CD4-positive, alpha-beta T cell (primary cell): ENCODE data around the gene MAPKAPK3. TPM values are rescaled to one million over a fixed set of nuclear protein-coding genes. Genes with fewer than 3 reads are reported as not detected.

Experiments
- ATAC-seq: fragments of 200-7000 bp; cut with Tn5 transposase; one replicate; pipeline ENCODE4 v1.10.0; 2022; ENCODE audit warnings: mild to moderate bottlenecking; ENCODE audit not compliant: poor library complexity
- CTCF ChIA-PET: fragments of 350-600 bp; sonication (Branson Sonifier 250); formaldehyde crosslinking; loops from one replicate; lab custom pipeline; 2021; ENCODE audit warnings: antibody characterized with exemption, inconsistent platforms; lab: Charles Lee
- POLR2A ChIA-PET: fragments of 350-600 bp; sonication (Branson Sonifier 250); formaldehyde crosslinking; loops from one replicate; lab custom pipeline; 2021; ENCODE audit warnings: antibody characterized with exemption, inconsistent platforms; lab: Charles Lee
- DNase-seq, 14 experiments: peaks; one replicate each; pipeline ENCODE4 v3.0.0-alpha.2; 2013 to 2020; ENCODE audit warnings: mixed read lengths in 2 of 14
- H3K27ac ChIP-seq, 2 donors: one replicate each; pipeline versions ENCODE4 v1.5.1 to v1.7.0; 2013; ENCODE audit warnings: low read length in 2 of 2, low read depth in 1 of 2, mild to moderate bottlenecking in 1 of 2
- H3K27me3 ChIP-seq, 2 experiments: 1 replicate in 1 of 2; 2 replicates in 1 of 2; pipeline versions ENCODE4 v1.6.1 to v1.7.0; 2013; ENCODE audit warnings: low read length in 2 of 2, control low read depth in 1 of 2, mild to moderate bottlenecking in 1 of 2, moderate library complexity in 1 of 2; ENCODE audit not compliant: insufficient read depth in 2 of 2, control insufficient read depth in 1 of 2
- H3K36me3 ChIP-seq: one replicate; pipeline ENCODE4 v1.6.1; 2013; ENCODE audit warnings: low read length, control low read depth; ENCODE audit not compliant: insufficient read depth
- H3K4me1 ChIP-seq: one replicate; pipeline ENCODE4 v1.6.1; 2013; ENCODE audit warnings: low read length, control low read depth; ENCODE audit not compliant: insufficient read depth
- H3K4me3 ChIP-seq: one replicate; pipeline ENCODE4 v1.5.1; 2013; ENCODE audit warnings: mild to moderate bottlenecking, low read length, moderate library complexity
- H3K9me3 ChIP-seq, 2 experiments: 1 replicate in 1 of 2; 2 replicates in 1 of 2; pipeline versions ENCODE4 v1.6.1 to v1.7.0; 2013; ENCODE audit warnings: low read length in 2 of 2, mild to moderate bottlenecking in 2 of 2, control low read depth in 1 of 2, moderate library complexity in 1 of 2; ENCODE audit not compliant: control insufficient read depth in 1 of 2, insufficient read depth in 1 of 2
- H3K27ac Mint-ChIP-seq: one replicate; pipeline ENCODE4 v1.8.0; 2020; ENCODE audit warnings: mixed read lengths
- H3K27me3 Mint-ChIP-seq: one replicate; pipeline ENCODE4 v1.8.0; 2021; ENCODE audit warnings: mixed read lengths
- H3K36me3 Mint-ChIP-seq: one replicate; pipeline ENCODE4 v1.8.0; 2021; ENCODE audit warnings: low read depth, mixed read lengths
- H3K4me1 Mint-ChIP-seq: one replicate; pipeline ENCODE4 v1.8.0; 2021; ENCODE audit warnings: low read depth, mixed read lengths
- H3K4me3 Mint-ChIP-seq: one replicate; pipeline ENCODE4 v1.8.0; 2020; ENCODE audit warnings: mild to moderate bottlenecking, mixed read lengths
- H3K9me3 Mint-ChIP-seq: one replicate; pipeline ENCODE4 v1.8.0; 2020; ENCODE audit warnings: mixed read lengths
- intact Hi-C, 2 experiments: fragments of 100-400 bp; cut with DNase I in 1 of 2; cut with micrococcal nuclease in 1 of 2; formaldehyde crosslinking; loops; one replicate each; pipeline versions ENCODE4 v1.15.1 to v1.9.0; 2023 to 2025; cut with DNase I, micrococcal nuclease
- total RNA-seq, 174 experiments: library from RNA in 2 of 174; stranded (reverse) in 2 of 174; gene quantifications; one replicate each; pipeline ENCODE4 v1.2.3 and lab custom pipeline; 2021 to 2026
- TF ChIP-seq, protein P1 (sequence below): fragments of 200-600 bp; IDR thresholded peaks from one replicate; pipeline ENCODE4 v1.8.0; 2022; ENCODE audit warnings: antibody characterized with exemption, mild to moderate bottlenecking

MAPKAPK3 gene
- total RNA-seq, 2 experiments from 2014 or later = 16.4 to 16.6 TPM

DNA sequence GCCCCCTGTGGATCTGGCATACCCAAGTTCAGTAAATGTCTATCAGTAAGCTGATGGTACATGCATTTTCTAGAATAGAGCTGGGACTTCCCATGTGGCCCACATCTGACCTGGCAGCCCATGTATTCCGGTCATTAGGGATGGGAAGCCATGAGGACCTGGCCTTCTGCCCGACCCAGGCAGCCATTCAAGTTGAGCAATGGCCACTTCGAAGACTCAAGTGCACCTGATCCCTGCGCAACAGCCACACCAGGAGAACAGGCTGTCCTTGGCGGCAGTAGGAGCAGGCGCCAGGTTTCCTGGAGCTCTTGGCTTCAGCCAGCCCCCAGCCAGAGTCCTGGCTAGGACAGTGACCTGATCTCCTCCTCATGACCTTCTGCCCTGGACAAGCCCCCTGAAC, 33.1 kb upstream of the MAPKAPK3 start:
- no peak overlapping the region for H3K4me3 ChIP-seq
- intact Hi-C loops = no loop called here
- H3K4me1 ChIP-seq = peaks cover 80% of the 10 kb centered on the region
- peaks cover 17% of the 10 kb centered on the region for H3K36me3 ChIP-seq
- Mint-ChIP-seq H3K27me3 (no peaks in the 10 kb centered on the region), H3K4me3 (no peak overlapping the region), H3K36me3 (peaks cover 41% of the 10 kb centered on the region), H3K4me1 (peaks cover 20% of the 10 kb centered on the region), H3K27ac (peak overlapping the region; percentile 57), H3K9me3 (no peaks in the 10 kb centered on the region)
- H3K27ac ChIP-seq = no peak overlapping the region
- TF ChIP-seq, protein P1, sequence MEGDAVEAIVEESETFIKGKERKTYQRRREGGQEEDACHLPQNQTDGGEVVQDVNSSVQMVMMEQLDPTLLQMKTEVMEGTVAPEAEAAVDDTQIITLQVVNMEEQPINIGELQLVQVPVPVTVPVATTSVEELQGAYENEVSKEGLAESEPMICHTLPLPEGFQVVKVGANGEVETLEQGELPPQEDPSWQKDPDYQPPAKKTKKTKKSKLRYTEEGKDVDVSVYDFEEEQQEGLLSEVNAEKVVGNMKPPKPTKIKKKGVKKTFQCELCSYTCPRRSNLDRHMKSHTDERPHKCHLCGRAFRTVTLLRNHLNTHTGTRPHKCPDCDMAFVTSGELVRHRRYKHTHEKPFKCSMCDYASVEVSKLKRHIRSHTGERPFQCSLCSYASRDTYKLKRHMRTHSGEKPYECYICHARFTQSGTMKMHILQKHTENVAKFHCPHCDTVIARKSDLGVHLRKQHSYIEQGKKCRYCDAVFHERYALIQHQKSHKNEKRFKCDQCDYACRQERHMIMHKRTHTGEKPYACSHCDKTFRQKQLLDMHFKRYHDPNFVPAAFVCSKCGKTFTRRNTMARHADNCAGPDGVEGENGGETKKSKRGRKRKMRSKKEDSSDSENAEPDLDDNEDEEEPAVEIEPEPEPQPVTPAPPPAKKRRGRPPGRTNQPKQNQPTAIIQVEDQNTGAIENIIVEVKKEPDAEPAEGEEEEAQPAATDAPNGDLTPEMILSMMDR = no peak
- ATAC-seq = no peak
- H3K9me3 ChIP-seq = no peaks in the 10 kb centered on the region
- no peak for DNase-seq
- POLR2A ChIA-PET = interaction anchor here (0.7 kb wide), 1 partner anchor 25 kb away, joined by 4 read pairs; no protein-coding TSS in a partner anchor
- H3K27me3 ChIP-seq = no peaks in the 10 kb centered on the region
- CTCF ChIA-PET = interaction anchor here (1.2 kb wide), 1 partner anchor 11 kb away, joined by 3 read pairs; no protein-coding TSS in a partner anchor

DNA sequence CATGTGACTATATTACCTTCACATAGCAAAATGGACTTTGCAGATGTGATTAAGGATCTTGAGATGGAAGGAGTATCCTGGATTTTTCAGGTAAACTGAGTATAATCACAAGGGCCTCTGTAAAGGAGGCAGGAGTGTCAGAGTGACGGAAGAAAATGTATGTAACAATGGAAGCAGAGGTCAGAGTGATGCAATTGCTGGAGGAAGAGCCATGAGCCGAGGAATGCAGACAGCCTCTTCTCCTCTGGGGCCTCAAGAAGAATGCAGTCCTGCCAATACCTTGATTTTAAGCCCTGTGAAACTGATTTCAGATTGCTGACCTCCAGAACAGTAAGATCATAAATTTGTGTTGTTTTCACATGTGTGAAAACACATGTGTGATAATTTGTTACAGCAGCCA, 32.6 kb upstream of the MAPKAPK3 start:
- Mint-ChIP-seq H3K36me3 (peaks cover 37% of the 10 kb centered on the region), H3K4me3 (no peak overlapping the region), H3K27me3 (no peaks in the 10 kb centered on the region), H3K4me1 (peaks cover 24% of the 10 kb centered on the region), H3K9me3 (no peaks in the 10 kb centered on the region), H3K27ac (peak overlapping the region; percentile 57)
- no peak overlapping the region for H3K27ac ChIP-seq
- H3K4me3 ChIP-seq = no peak overlapping the region
- ChIA-PET POLR2A (no interaction called here), CTCF (interaction anchor here (1.2 kb wide), 1 partner anchor 12 kb away, joined by 3 read pairs; no protein-coding TSS in a partner anchor)
- intact Hi-C loops = no loop called here
- peaks cover 14% of the 10 kb centered on the region for H3K36me3 ChIP-seq
- ATAC-seq = no peak
- H3K27me3 ChIP-seq = no peaks in the 10 kb centered on the region
- H3K4me1 ChIP-seq = peaks cover 80% of the 10 kb centered on the region
- DNase-seq = no peak
- no peaks in the 10 kb centered on the region for H3K9me3 ChIP-seq
- TF ChIP-seq, protein P1 = no peak

- ChIA-PET CTCF (interaction anchor here (1.2 to 8.4 kb wide), 2 partner anchors 14 to 23 kb away, joined by 5 to 114 read pairs; partner anchors contain the start of gene CISH), POLR2A (interaction anchor here (1.0 to 9.4 kb wide), 5 partner anchors 13 to 25 kb away, joined by 3 to 86 read pairs (median 3); partner anchors contain the start of genes C3orf18 and CISH)
- Histone ChIP-seq H3K36me3 (peaks cover 8% of the 10 kb centered on the region), H3K4me1 (peaks cover 80% of the 10 kb centered on the region), H3K4me3 (no peak overlapping the region), H3K27ac (no peak overlapping the region), H3K27me3 (no peaks in the 10 kb centered on the region), H3K9me3 (no peaks in the 10 kb centered on the region)
- Mint-ChIP-seq H3K4me1 (peaks cover 35% of the 10 kb centered on the region), H3K36me3 (peaks cover 26% of the 10 kb centered on the region), H3K27ac (no peak overlapping the region), H3K9me3 (no peaks in the 10 kb centered on the region), H3K4me3 (no peak overlapping the region), H3K27me3 (no peaks in the 10 kb centered on the region)
- ATAC-seq (no peak), DNase-seq (no peak)
- intact Hi-C loops = no loop called here
- TF ChIP-seq, protein P1 = no peak
Observed at GRCh38 chr3:50585919-50586762, 30.8 kb upstream of the MAPKAPK3 start.
